Cardiac fibroblast (primary cell): Measurements from ENCODE around the gene PSAT1.

Experiments used
- DNase-seq, 2 donors: peaks; one replicate each; pipeline versions ENCODE4 v3.0.0 to v3.0.0-alpha.2; 2010; ENCODE audit warnings: low read depth in 2 of 2
- H3K4me3 ChIP-seq, 2 donors: replicated peaks in 1 of 2; 1 replicate in 1 of 2; 2 replicates in 1 of 2; pipeline ENCODE4 v1.5.1; 2011; ENCODE audit warnings: low read depth in 2 of 2, low read length in 2 of 2, mild to moderate bottlenecking in 2 of 2, moderate library complexity in 1 of 2
- CTCF ChIP-seq: IDR thresholded peaks from one replicate; pipeline ENCODE4 v1.5.1; 2011; ENCODE audit warnings: low read depth, mild to moderate bottlenecking, low read length, inconsistent platforms

The PSAT1 gene

DNA sequence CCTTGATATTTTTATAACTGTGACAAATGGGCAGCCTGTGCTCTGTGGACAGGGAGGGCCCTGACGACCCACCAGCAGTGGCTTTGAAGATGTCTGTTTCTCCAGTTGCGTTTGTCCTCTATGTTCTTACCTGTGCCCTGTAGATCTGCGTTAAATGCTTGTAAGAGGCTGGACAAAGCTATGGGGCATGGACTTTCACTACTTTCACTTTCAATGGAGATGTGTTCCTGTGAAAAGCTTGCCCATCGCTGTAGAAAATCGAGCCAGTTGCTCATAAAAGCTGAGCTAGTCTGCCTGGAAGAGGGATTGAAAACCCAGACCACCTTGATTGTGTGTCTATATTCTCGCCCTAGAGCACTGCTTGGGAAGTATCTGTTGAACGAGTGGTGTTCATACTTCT is 74.1 kb downstream of the PSAT1 start:
- DNase-seq: no peak

DNA sequence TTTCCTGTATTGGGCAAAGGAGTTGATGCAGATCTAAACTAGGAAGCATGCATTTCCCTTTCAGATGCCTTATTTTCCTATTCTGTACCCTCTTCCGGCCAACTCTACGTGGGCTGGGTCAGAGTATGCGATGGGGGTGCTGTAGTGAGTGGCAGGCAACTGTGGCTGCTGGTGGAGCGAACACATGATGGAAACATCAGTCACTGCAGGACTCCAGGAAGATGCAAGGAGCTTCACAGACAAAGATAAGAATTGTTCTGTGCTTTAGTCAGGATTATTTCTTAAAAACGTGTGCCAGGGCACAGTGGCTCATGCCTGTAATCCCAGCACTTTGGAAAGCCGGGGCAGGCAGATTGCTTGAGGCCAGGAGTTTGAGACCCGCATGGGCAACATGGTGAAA is 75.1 kb downstream of the PSAT1 start:
- H3K4me3 ChIP-seq: no peak overlapping the region
- DNase-seq: no peak
- no peak for TF ChIP-seq CTCF

More for the DNA sequence above, 74.1 kb downstream of the PSAT1 start:
- no peak for TF ChIP-seq CTCF
- H3K4me3 ChIP-seq: no peak overlapping the region
